PC-3 (cell line): ENCODE measurements around the gene PLA2G4D. TPM values are rescaled to one million over a fixed set of nuclear protein-coding genes. Genes with fewer than 3 reads are reported as not detected.

ENCODE experiments used
- ATAC-seq: fragments of 200-7000 bp; cut with Tn5 transposase; 2 replicates; pipeline ENCODE4 v1.9.1; 2020; ENCODE audit warnings: mild to moderate bottlenecking, moderate library complexity
- BruUV-seq: library from RNA; stranded (reverse); fragments of 400-500 nt; replicated peaks from 2 replicates; lab custom pipeline; 2021; lab: Mats Ljungman, UMichigan
- CTCF ChIA-PET: fragments of 300-600 bp; sonication (Branson Sonifier 250); formaldehyde crosslinking; loops from one replicate; lab custom pipeline; 2022; ENCODE audit warnings: antibody characterized with exemption; lab: Charles Lee
- POLR2A ChIA-PET: fragments of 300-600 bp; sonication (Branson Sonifier 250); formaldehyde crosslinking; loops from one replicate; lab custom pipeline; 2022; ENCODE audit warnings: antibody characterized with exemption; ENCODE audit not compliant: unreplicated experiment; lab: Charles Lee
- DNase-seq: peaks from one replicate; pipeline ENCODE4 v3.0.0-alpha.2; 2015
- H2AFZ ChIP-seq: fragments of 300-600 bp; sonication (generic); 2 replicates; pipeline ENCODE4 v1.6.0; 2016; ENCODE audit warnings: antibody characterized with exemption, low read length
- H3F3A ChIP-seq: fragments of 300-600 bp; sonication (generic); one replicate; pipeline ENCODE4 v1.6.0; 2017; ENCODE audit warnings: antibody characterized with exemption, low read length, control low read depth, mild to moderate bottlenecking; ENCODE audit not compliant: unreplicated experiment
- H3K27ac ChIP-seq: fragments of 300-600 bp; sonication (generic); 2 replicates; pipeline ENCODE4 v1.5.1; 2016; ENCODE audit warnings: mild to moderate bottlenecking, low read length
- H3K27me3 ChIP-seq: fragments of 300-600 bp; sonication (generic); 2 replicates; pipeline ENCODE4 v1.6.1; 2016; ENCODE audit warnings: low read length, mixed read lengths
- H3K36me3 ChIP-seq: fragments of 300-600 bp; sonication (generic); 2 replicates; pipeline ENCODE4 v1.6.1; 2016; ENCODE audit warnings: low read depth, mixed run types, low read length, mixed read lengths
- H3K4me1 ChIP-seq: fragments of 300-600 bp; sonication (generic); 2 replicates; pipeline ENCODE4 v1.5.1; 2016; ENCODE audit warnings: low read length; ENCODE audit not compliant: insufficient read depth
- H3K4me2 ChIP-seq: fragments of 300-600 bp; sonication (generic); 2 replicates; pipeline ENCODE4 v1.6.0; 2016; ENCODE audit warnings: low read length
- H3K4me3 ChIP-seq: fragments of 300-600 bp; sonication (generic); 2 replicates; pipeline ENCODE4 v1.5.1; 2016; ENCODE audit warnings: mild to moderate bottlenecking, low read length, mixed read lengths
- H3K79me2 ChIP-seq: fragments of 300-600 bp; sonication (generic); 2 replicates; pipeline ENCODE4 v1.6.1; 2017; ENCODE audit warnings: low read length, mixed read lengths
- H3K9ac ChIP-seq: fragments of 300-600 bp; sonication (generic); 2 replicates; pipeline ENCODE4 v1.6.0; 2016; ENCODE audit warnings: mild to moderate bottlenecking, low read length
- H3K9me2 ChIP-seq: fragments of 300-600 bp; sonication (generic); replicated peaks from 2 replicates; pipeline ENCODE4 v1.6.1; 2016; ENCODE audit warnings: mixed run types, low read length, mixed read lengths
- H3K9me3 ChIP-seq: fragments of 300-600 bp; sonication (generic); 2 replicates; pipeline ENCODE4 v1.6.1; 2016; ENCODE audit warnings: low read length, mixed read lengths
- H4K20me1 ChIP-seq: fragments of 300-600 bp; sonication (generic); 2 replicates; pipeline ENCODE4 v1.6.1; 2016; ENCODE audit warnings: low read length, mixed read lengths
- EZH2 ChIP-seq: fragments of 300-600 bp; sonication (generic); IDR thresholded peaks from one replicate; pipeline ENCODE4 v1.6.1; 2017; ENCODE audit warnings: antibody characterized with exemption, mild to moderate bottlenecking, low read length; ENCODE audit not compliant: unreplicated experiment
- EZH2phosphoT487 ChIP-seq: fragments of 300-600 bp; sonication (generic); IDR thresholded peaks from 2 replicates; pipeline ENCODE4 v1.6.1; 2018; ENCODE audit warnings: mild to moderate bottlenecking, antibody characterized with exemption, low read length, borderline replicate concordance
- intact Hi-C: fragments of 100-400 bp; cut with micrococcal nuclease; formaldehyde crosslinking; loops from 2 replicates; pipeline ENCODE4 v1.9.0; 2023
- total RNA-seq: library from RNA; depleted of rRNA; stranded (reverse); fragments of >200 nt; gene quantifications from 2 replicates; pipeline ENCODE4 v1.2.3, GENCODE V29; 2014
- TF ChIP-seq, protein P1 (sequence below): fragments of 300-600 bp; sonication (generic); conservative IDR thresholded peaks from 2 replicates; pipeline ENCODE4 v1.5.1; 2017; ENCODE audit warnings: antibody characterized with exemption, low read depth, mild to moderate bottlenecking, low read length

Gene PLA2G4D
- total RNA-seq, 1 experiment from 2014 or later: 0.55 TPM

GRCh38 chr15:42123546-42123945 lies 29.2 kb upstream of the PLA2G4D start:
- H2AFZ ChIP-seq: no peak overlapping the region
- BruUV-seq: no TSS peak
- no peaks in the 10 kb centered on the region for H3K79me2 ChIP-seq
- TF ChIP-seq EZH2: no peak
- TF ChIP-seq, protein P1, sequence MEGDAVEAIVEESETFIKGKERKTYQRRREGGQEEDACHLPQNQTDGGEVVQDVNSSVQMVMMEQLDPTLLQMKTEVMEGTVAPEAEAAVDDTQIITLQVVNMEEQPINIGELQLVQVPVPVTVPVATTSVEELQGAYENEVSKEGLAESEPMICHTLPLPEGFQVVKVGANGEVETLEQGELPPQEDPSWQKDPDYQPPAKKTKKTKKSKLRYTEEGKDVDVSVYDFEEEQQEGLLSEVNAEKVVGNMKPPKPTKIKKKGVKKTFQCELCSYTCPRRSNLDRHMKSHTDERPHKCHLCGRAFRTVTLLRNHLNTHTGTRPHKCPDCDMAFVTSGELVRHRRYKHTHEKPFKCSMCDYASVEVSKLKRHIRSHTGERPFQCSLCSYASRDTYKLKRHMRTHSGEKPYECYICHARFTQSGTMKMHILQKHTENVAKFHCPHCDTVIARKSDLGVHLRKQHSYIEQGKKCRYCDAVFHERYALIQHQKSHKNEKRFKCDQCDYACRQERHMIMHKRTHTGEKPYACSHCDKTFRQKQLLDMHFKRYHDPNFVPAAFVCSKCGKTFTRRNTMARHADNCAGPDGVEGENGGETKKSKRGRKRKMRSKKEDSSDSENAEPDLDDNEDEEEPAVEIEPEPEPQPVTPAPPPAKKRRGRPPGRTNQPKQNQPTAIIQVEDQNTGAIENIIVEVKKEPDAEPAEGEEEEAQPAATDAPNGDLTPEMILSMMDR: no peak
- TF ChIP-seq EZH2phosphoT487: no peak
- H4K20me1 ChIP-seq: no peaks in the 10 kb centered on the region
- no peak overlapping the region for H3K4me3 ChIP-seq
- no peaks in the 10 kb centered on the region for H3F3A ChIP-seq
- no peaks in the 10 kb centered on the region for H3K9me2 ChIP-seq
- no peaks in the 10 kb centered on the region for H3K27me3 ChIP-seq
- no peaks in the 10 kb centered on the region for H3K9me3 ChIP-seq
- no peak for ATAC-seq
- intact Hi-C loops: no loop called here
- no peak overlapping the region for H3K4me2 ChIP-seq
- no peak for DNase-seq
- H3K9ac ChIP-seq: no peak overlapping the region
- H3K27ac ChIP-seq: no peak overlapping the region
- H3K36me3 ChIP-seq: no peaks in the 10 kb centered on the region
- ChIA-PET POLR2A (no interaction called here), CTCF (no interaction called here)
- H3K4me1 ChIP-seq: no peaks in the 10 kb centered on the region

GRCh38 chr15:42121682-42122081 lies 27.3 kb upstream of the PLA2G4D start:
- no peak for TF ChIP-seq EZH2
- TF ChIP-seq, protein P1: no peak
- TF ChIP-seq EZH2phosphoT487: no peak
- H3K4me2 ChIP-seq: no peak overlapping the region
- no peaks in the 10 kb centered on the region for H3K27me3 ChIP-seq
- H3K36me3 ChIP-seq: no peaks in the 10 kb centered on the region
- ChIA-PET CTCF (no interaction called here), POLR2A (no interaction called here)
- ATAC-seq (no peak), DNase-seq (no peak)
- H3K4me3 ChIP-seq: no peak overlapping the region
- no peaks in the 10 kb centered on the region for H3K4me1 ChIP-seq
- H3K9ac ChIP-seq: no peak overlapping the region
- H2AFZ ChIP-seq: no peak overlapping the region
- no peaks in the 10 kb centered on the region for H4K20me1 ChIP-seq
- H3K9me3 ChIP-seq: no peaks in the 10 kb centered on the region
- H3F3A ChIP-seq: no peaks in the 10 kb centered on the region
- H3K27ac ChIP-seq: no peak overlapping the region
- H3K79me2 ChIP-seq: no peaks in the 10 kb centered on the region
- intact Hi-C loops: no loop called here
- no peaks in the 10 kb centered on the region for H3K9me2 ChIP-seq
- no TSS peak for BruUV-seq

DNA sequence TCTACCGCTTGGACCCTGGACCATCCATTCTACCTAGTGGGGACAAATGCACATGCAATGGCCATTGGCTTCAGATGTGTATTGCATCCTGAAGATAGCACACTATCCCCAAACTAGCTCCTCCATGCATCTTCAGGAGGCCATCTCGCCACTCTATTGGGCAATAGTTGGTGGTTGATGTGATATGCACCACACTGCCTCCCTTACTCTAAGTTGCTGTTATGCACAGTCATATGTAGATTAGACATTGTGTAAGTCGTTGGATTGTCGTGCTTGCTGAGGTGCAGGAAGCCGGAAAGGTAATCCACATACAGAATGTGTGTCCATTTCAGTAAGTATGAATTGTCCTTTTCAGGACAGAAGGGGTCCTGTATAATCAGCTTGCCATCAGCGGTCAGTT lies 26.7 kb upstream of the PLA2G4D start:
- ChIA-PET CTCF (no interaction called here), POLR2A (no interaction called here)
- no peaks in the 10 kb centered on the region for H3K36me3 ChIP-seq
- no peaks in the 10 kb centered on the region for H3K9me3 ChIP-seq
- H3K9me2 ChIP-seq: no peaks in the 10 kb centered on the region
- TF ChIP-seq, protein P1: no peak
- no peak for TF ChIP-seq EZH2phosphoT487
- no peak for TF ChIP-seq EZH2
- H3K4me1 ChIP-seq: no peaks in the 10 kb centered on the region
- no peak overlapping the region for H3K27ac ChIP-seq
- H3K4me3 ChIP-seq: no peak overlapping the region
- H3K79me2 ChIP-seq: no peaks in the 10 kb centered on the region
- intact Hi-C loops: no loop called here
- no peak overlapping the region for H3K4me2 ChIP-seq
- H3K9ac ChIP-seq: no peak overlapping the region
- ATAC-seq (no peak), DNase-seq (no peak)
- H2AFZ ChIP-seq: no peak overlapping the region
- no TSS peak for BruUV-seq
- H3K27me3 ChIP-seq: no peaks in the 10 kb centered on the region
- no peaks in the 10 kb centered on the region for H4K20me1 ChIP-seq
- H3F3A ChIP-seq: no peaks in the 10 kb centered on the region
